ENCODE data around the gene BICD1.

Gene BICD1

GRCh38 chr12:32360956-32361355, 254.3 kb downstream of the BICD1 start:
- no peak for DNase-seq

GRCh38 chr12:32362892-32363291, 256.2 kb downstream of the BICD1 start:
- no peak for DNase-seq

- DNase-seq = peak; percentile 63
Measured at GRCh38 chr12:32365473-32366064, 258.9 kb downstream of the BICD1 start.

- no peak for DNase-seq
Measured at GRCh38 chr12:32366714-32367113, 260.1 kb downstream of the BICD1 start.

GRCh38 chr12:32367381-32367780, 260.7 kb downstream of the BICD1 start:
- no peak for DNase-seq

GRCh38 chr12:32369202-32369601, 262.6 kb downstream of the BICD1 start:
- no peak for DNase-seq

GRCh38 chr12:32377344-32378055, 270.9 kb downstream of the BICD1 start:
- no peak for DNase-seq

- no peak for DNase-seq
Measured at GRCh38 chr12:32379213-32379612, 272.6 kb downstream of the BICD1 start.

GRCh38 chr12:32379667-32380066, 273.0 kb downstream of the BICD1 start:
- no peak for DNase-seq

- no peak for DNase-seq
Measured at GRCh38 chr12:32382226-32382625, 275.6 kb downstream of the BICD1 start.

GRCh38 chr12:32390572-32391219, 284.0 kb downstream of the BICD1 start:
- no peak for DNase-seq

GRCh38 chr12:32395026-32395425, 288.4 kb downstream of the BICD1 start:
- DNase-seq = no peak

GRCh38 chr12:32397696-32398095, 291.0 kb downstream of the BICD1 start:
- no peak for DNase-seq

- DNase-seq = no peak
Measured at GRCh38 chr12:32398181-32398580, 291.5 kb downstream of the BICD1 start.

- no peak for DNase-seq
Measured at GRCh38 chr12:32398816-32399369, 292.2 kb downstream of the BICD1 start.

GRCh38 chr12:32399370-32400113, 292.9 kb downstream of the BICD1 start, which contains the start of gene FGD4:
Gene FGD4 (plus strand): TSS chr12:32399558.
- DNase-seq = peak; percentile 63

- no peak for DNase-seq
Measured at GRCh38 chr12:32400114-32400672, 293.5 kb downstream of the BICD1 start.

GRCh38 chr12:32400866-32401265, 294.2 kb downstream of the BICD1 start:
- no peak for DNase-seq

- no peak for DNase-seq
Measured at GRCh38 chr12:32402170-32402569, 295.5 kb downstream of the BICD1 start.

GRCh38 chr12:32402946-32403345, 296.3 kb downstream of the BICD1 start:
- peak; percentile 77 for DNase-seq

- DNase-seq = no peak
Measured at GRCh38 chr12:32407795-32408194, 301.1 kb downstream of the BICD1 start.

GRCh38 chr12:32413412-32413811, 306.8 kb downstream of the BICD1 start:
- DNase-seq = no peak

GRCh38 chr12:32418221-32418620, 311.6 kb downstream of the BICD1 start:
- no peak for DNase-seq

All from MV-4-11 (cell line).